ENCODE measurements around the gene ADCY4. TPM values are rescaled to one million over a fixed set of nuclear protein-coding genes. Genes with fewer than 3 reads are reported as not detected.
"Not testable (repeated sequence)": the region's sequence is repeated elsewhere in the genome, so short reads cannot be mapped to it uniquely, and the experiment has no call there.

The ADCY4 gene
- total RNA-seq, 3 donors from 2014 or later = 0.43 to 0.76 (median 0.53) TPM

GRCh38 chr14:24356208-24356607, 21.3 kb upstream of the ADCY4 start:
- peaks cover 40% of the 10 kb centered on the region for H3K27me3 Mint-ChIP-seq (ENCODE audit: low read depth)
- H3K36me3 Mint-ChIP-seq (ENCODE audit: insufficient read depth) = no peaks in the 10 kb centered on the region

DNA sequence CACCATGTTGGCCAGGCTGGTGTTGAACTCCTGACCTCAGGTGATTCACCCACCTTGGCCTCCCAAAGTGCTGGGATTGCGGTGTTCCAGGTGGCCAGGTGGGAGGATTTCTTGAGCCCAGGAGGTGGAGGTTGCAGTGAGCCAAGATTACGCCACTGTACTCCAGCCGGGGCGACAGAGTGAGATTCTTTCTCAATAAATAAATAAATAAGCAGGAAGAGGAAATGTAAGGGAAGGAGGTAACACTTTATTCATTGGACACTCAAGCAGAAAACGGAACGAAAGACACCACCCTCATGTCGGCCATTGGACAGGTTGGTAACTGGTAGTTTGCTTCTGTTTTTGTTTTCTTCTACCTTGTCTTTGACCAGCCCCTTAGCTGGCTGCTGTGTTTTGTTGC, 20.1 kb upstream of the ADCY4 start:
- Mint-ChIP-seq H3K27me3 (ENCODE audit: low read depth) (peaks cover 49% of the 10 kb centered on the region), H3K36me3 (ENCODE audit: insufficient read depth) (no peaks in the 10 kb centered on the region), H3K9me3 (no peaks in the 10 kb centered on the region), H3K4me3 (no peak overlapping the region), H3K4me1 (ENCODE audit: low read depth) (peaks cover 3% of the 10 kb centered on the region)
- no peak for ATAC-seq
- no peak for DNase-seq

More at GRCh38 chr14:24356208-24356607, 21.3 kb upstream of the ADCY4 start:
- Mint-ChIP-seq H3K4me1 (ENCODE audit: low read depth) (peaks cover 3% of the 10 kb centered on the region), H3K9me3 (no peaks in the 10 kb centered on the region), H3K4me3 (no peak overlapping the region)
- ATAC-seq = no peak
- no peak for DNase-seq

- peaks cover 50% of the 10 kb centered on the region for H3K27me3 Mint-ChIP-seq (ENCODE audit: low read depth)
- ATAC-seq, H3K4me3 Mint-ChIP-seq: not testable (repeated sequence)
These were observed 19.6 kb upstream of the ADCY4 start for GRCh38 chr14:24354482-24354825.

DNA sequence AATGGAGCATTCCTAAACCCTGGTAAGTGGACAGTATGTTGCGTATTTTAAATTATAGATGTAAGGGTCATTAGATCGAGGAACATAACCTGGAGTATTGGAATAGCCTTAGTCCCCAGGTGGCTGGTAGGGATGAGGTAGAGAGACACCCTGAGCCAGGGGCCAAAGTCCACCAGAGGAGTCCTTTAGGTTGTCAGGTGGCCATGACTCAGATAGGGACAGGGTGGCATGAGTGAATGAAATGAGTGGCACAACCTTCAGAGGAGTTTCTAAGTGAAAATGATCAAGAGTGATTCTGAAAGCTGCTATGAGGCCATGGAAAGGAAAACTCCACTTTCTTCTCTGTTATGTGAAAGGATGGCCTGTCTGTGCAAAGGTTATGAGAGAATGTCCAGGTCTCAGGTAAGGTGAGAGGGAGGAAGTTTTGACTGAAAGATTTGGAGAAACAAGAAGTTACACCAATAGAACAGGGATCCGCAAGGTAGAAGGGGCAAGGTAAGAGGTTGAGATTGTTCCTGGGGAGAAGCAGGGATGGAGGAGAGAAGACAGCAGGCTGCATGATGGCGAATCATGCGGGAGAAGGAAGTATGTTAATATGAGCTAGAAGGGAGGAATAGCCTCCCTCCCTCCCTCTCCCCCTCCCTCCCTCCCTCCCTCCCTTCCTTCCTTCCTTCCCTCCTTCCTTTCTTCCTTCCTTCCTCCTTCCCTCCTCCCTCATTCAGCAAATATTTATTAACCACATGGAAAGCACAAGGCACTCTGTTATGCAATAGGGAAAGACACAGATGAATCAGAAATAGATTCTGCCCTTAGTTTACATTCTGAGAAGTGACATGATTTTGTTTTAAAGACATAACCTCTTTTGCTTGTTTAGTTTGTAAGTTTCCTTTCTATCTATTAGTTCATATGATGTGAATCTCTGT, 18.9 kb upstream of the ADCY4 start:
- ATAC-seq = no peak
- no peak overlapping the region for H3K4me3 Mint-ChIP-seq
- peaks cover 3% of the 10 kb centered on the region for H3K4me1 Mint-ChIP-seq (ENCODE audit: low read depth)
- H3K9me3 Mint-ChIP-seq = no peaks in the 10 kb centered on the region
- H3K36me3 Mint-ChIP-seq (ENCODE audit: insufficient read depth) = no peaks in the 10 kb centered on the region
- no peak for DNase-seq
- H3K27me3 Mint-ChIP-seq (ENCODE audit: low read depth) = peaks cover 54% of the 10 kb centered on the region

More at GRCh38 chr14:24354482-24354825, 19.6 kb upstream of the ADCY4 start:
- DNase-seq; H3K36me3 Mint-ChIP-seq (ENCODE audit: insufficient read depth); H3K4me1 Mint-ChIP-seq (ENCODE audit: low read depth); H3K9me3 Mint-ChIP-seq: not testable (repeated sequence)

DNA sequence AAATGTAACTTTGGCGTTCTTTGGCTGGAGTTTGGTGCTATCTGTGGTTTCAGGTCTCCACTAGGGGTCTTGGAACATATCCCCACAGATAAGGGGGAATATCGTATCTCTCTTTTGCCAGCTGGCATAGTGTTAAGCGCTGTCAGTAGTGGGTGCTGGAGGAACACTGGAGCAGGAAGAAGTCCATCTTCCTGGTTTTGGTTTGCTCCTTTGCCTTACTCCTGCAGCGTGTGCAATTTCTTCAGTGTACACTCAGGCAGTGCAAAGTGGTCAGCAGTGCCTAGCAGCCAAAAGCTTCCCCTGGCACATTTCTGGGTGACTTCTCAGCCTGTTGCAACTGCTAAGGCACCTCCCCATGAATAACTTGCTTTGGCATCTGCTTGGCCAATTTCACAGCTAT, 16.6 kb upstream of the ADCY4 start:
- Mint-ChIP-seq H3K9me3 (no peaks in the 10 kb centered on the region), H3K4me1 (ENCODE audit: low read depth) (peaks cover 3% of the 10 kb centered on the region), H3K27me3 (ENCODE audit: low read depth) (peaks cover 58% of the 10 kb centered on the region), H3K4me3 (no peak overlapping the region), H3K36me3 (ENCODE audit: insufficient read depth) (no peaks in the 10 kb centered on the region)
- ATAC-seq = no peak
- DNase-seq = no peak

- ATAC-seq (no peak), DNase-seq (no peak)
- Mint-ChIP-seq H3K4me3 (no peak overlapping the region), H3K27me3 (ENCODE audit: low read depth) (peaks cover 67% of the 10 kb centered on the region), H3K36me3 (ENCODE audit: insufficient read depth) (no peaks in the 10 kb centered on the region), H3K9me3 (no peaks in the 10 kb centered on the region), H3K4me1 (ENCODE audit: low read depth) (peaks cover 3% of the 10 kb centered on the region)
These were observed 14.9 kb upstream of the ADCY4 start for GRCh38 chr14:24349742-24350141.

DNA sequence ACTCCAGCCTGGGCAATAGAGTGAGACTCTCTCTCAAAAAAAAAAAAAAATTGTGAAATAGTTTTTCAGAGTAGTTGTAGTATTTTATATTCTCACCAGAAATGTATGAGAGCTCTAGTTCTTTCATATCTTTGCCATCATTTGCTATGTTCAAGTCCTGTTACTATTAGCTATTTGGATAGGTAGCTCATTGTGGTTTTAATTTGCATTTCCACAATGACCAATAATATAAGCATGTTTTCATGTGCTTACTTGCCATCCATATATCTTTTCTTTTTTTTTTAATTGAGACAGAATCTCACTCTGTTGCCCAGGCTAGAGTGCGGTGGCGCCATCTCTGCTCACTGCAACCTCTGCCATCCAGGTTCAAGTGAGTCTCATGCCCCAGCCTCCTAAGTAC, 13.3 kb upstream of the ADCY4 start:
- H3K27me3 Mint-ChIP-seq (ENCODE audit: low read depth) = peaks cover 65% of the 10 kb centered on the region
- H3K4me3 Mint-ChIP-seq = no peak overlapping the region
- no peaks in the 10 kb centered on the region for H3K9me3 Mint-ChIP-seq
- ATAC-seq (no peak), DNase-seq (no peak)
- H3K4me1 Mint-ChIP-seq (ENCODE audit: low read depth) = no peaks in the 10 kb centered on the region
- H3K36me3 Mint-ChIP-seq (ENCODE audit: insufficient read depth) = no peaks in the 10 kb centered on the region

GRCh38 chr14:24347134-24347533, 12.3 kb upstream of the ADCY4 start:
- no peaks in the 10 kb centered on the region for H3K9me3 Mint-ChIP-seq
- H3K4me1 Mint-ChIP-seq (ENCODE audit: low read depth) = no peaks in the 10 kb centered on the region
- no peaks in the 10 kb centered on the region for H3K36me3 Mint-ChIP-seq (ENCODE audit: insufficient read depth)
- no peak overlapping the region for H3K4me3 Mint-ChIP-seq
- H3K27me3 Mint-ChIP-seq (ENCODE audit: low read depth) = peaks cover 59% of the 10 kb centered on the region
- ATAC-seq (no peak), DNase-seq (no peak)

DNA sequence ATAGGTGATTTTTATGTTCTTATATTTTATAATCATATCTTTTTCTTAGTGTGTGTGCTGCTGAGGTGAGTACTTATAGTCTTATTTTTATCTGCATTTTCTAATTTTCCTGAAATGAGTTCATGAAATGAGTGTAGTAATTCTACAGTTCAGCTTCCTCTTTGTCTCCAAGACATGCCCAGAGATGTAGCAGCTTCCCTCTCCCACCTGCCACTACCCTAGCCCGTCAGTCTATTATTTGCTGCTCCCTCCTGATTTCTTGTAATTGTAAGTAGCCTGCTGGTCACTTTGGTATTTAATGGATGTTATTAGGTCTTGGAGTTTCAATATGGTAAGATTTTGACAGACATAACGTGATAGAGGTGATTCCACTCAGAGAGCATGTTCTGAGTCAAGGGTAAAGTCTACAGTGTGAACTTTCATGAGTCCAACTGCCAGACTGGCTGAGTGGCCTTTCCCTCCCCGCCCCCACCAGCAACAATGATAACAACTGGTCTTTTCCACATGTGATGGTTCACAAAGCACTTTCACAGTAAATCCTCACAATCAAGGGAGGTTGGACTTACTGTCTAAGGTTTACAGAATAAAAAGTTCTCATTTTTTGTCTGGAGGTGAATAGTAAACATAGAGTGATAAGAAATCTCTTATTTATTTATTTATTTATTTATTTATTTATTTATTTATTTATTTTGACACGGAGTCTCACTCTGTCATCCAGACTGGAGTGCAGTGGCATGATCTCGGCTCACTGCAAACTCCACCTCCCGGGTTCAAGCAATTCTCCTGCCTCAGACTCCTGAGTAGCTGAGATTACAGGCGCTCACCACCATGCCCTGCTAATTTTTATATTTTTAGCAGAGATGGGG, 9.2 kb upstream of the ADCY4 start:
- no peaks in the 10 kb centered on the region for H3K36me3 Mint-ChIP-seq (ENCODE audit: insufficient read depth)
- ATAC-seq (no peak), DNase-seq (no peak)
- H3K4me1 Mint-ChIP-seq (ENCODE audit: low read depth) = peaks cover 8% of the 10 kb centered on the region
- no peaks in the 10 kb centered on the region for H3K9me3 Mint-ChIP-seq
- H3K4me3 Mint-ChIP-seq = no peak overlapping the region
- peaks cover 30% of the 10 kb centered on the region for H3K27me3 Mint-ChIP-seq (ENCODE audit: low read depth)

DNA sequence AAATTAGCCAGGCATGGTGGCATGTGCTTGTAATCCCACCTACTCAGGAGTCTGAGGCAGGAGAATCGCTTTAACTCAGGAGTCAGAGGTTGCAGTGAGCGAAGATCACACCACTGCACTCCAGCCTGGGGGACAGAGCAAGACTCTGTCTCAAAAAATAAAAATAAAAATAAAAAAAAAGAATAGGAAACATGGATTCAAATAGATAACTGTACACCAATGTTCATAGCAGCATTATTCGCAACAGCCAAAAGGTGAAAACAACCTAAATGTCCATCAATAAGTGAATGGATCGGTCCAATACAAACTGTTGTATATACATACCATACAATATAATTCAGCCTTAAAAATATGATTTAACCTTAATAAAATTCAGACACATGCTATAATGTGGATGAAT, 8.0 kb upstream of the ADCY4 start:
- Mint-ChIP-seq H3K36me3 (ENCODE audit: insufficient read depth) (peaks cover 2% of the 10 kb centered on the region), H3K9me3 (no peaks in the 10 kb centered on the region), H3K4me3 (no peak overlapping the region), H3K27me3 (ENCODE audit: low read depth) (peaks cover 24% of the 10 kb centered on the region), H3K4me1 (ENCODE audit: low read depth) (peaks cover 19% of the 10 kb centered on the region)
- ATAC-seq (no peak), DNase-seq (no peak)

GRCh38 chr14:24340606-24341005, 5.7 kb upstream of the ADCY4 start:
- H3K4me3 Mint-ChIP-seq = no peak overlapping the region
- peaks cover 11% of the 10 kb centered on the region for H3K36me3 Mint-ChIP-seq (ENCODE audit: insufficient read depth)
- no peaks in the 10 kb centered on the region for H3K9me3 Mint-ChIP-seq
- DNase-seq (no peak), ATAC-seq (no peak)
- peaks cover 14% of the 10 kb centered on the region for H3K27me3 Mint-ChIP-seq (ENCODE audit: low read depth)
- H3K4me1 Mint-ChIP-seq (ENCODE audit: low read depth) = peaks cover 23% of the 10 kb centered on the region

- peak; percentile 93 to 94 for ATAC-seq
- Mint-ChIP-seq H3K4me1 (ENCODE audit: low read depth) (peaks cover 26% of the 10 kb centered on the region), H3K27me3 (ENCODE audit: low read depth) (peaks cover 15% of the 10 kb centered on the region), H3K4me3 (peak within 1 kb of the TSS; percentile 90), H3K9me3 (no peaks in the 10 kb centered on the region), H3K36me3 (ENCODE audit: insufficient read depth) (peaks cover 13% of the 10 kb centered on the region)
- DNase-seq = peak; percentile 62
These were observed 4.6 kb upstream of the ADCY4 start, which contains the start of gene RIPK3 for GRCh38 chr14:24339284-24340151. RIPK3 (minus strand) TSS chr14:24339991; CDS start chr14:24339826, 165 bp downstream.

- H3K9me3 Mint-ChIP-seq = no peaks in the 10 kb centered on the region
- DNase-seq (no peak), ATAC-seq (no peak)
- peaks cover 13% of the 10 kb centered on the region for H3K36me3 Mint-ChIP-seq (ENCODE audit: insufficient read depth)
- H3K27me3 Mint-ChIP-seq (ENCODE audit: low read depth) = peaks cover 15% of the 10 kb centered on the region
- peak overlapping the region; percentile 90 for H3K4me3 Mint-ChIP-seq
- H3K4me1 Mint-ChIP-seq (ENCODE audit: low read depth) = peaks cover 32% of the 10 kb centered on the region
These were observed 4.0 kb upstream of the ADCY4 start for GRCh38 chr14:24338843-24339242.

GRCh38 chr14:24337824-24338175, 2.9 kb upstream of the ADCY4 start:
- Mint-ChIP-seq H3K36me3 (ENCODE audit: insufficient read depth) (peaks cover 13% of the 10 kb centered on the region), H3K4me3 (peak overlapping the region; percentile 14), H3K4me1 (ENCODE audit: low read depth) (peaks cover 40% of the 10 kb centered on the region), H3K27me3 (ENCODE audit: low read depth) (peaks cover 12% of the 10 kb centered on the region), H3K9me3 (no peaks in the 10 kb centered on the region)
- no peak for ATAC-seq
- no peak for DNase-seq
